K562 (cell line): Measurements from ENCODE around the gene PHKA1. TPM values are rescaled to one million over a fixed set of nuclear protein-coding genes. Genes with fewer than 3 reads are reported as not detected.
"Not testable (repeated sequence)": the region's sequence is repeated elsewhere in the genome, so short reads cannot be mapped to it uniquely, and the experiment has no call there.

Experiments used
- ATAC-seq: fragments of 200-7000 bp; cut with Tn5 transposase; 3 replicates; pipeline ENCODE4 v1.9.1; 2020; ENCODE audit warnings: moderate library complexity
- Bru-seq: library from RNA; stranded (reverse); fragments of 400-500 nt; gene quantifications from one replicate; lab custom pipeline; 2021; lab: Mats Ljungman, UMichigan
- BruChase-seq, 2 experiments: library from RNA; stranded (reverse); fragments of 400-500 nt; gene quantifications; one replicate each; lab custom pipeline; 2021; lab: Mats Ljungman, UMichigan
- BruUV-seq: library from RNA; stranded (reverse); fragments of 400-500 nt; replicated peaks from 2 replicates; lab custom pipeline; 2021; lab: Mats Ljungman, UMichigan
- CTCF ChIA-PET: fragments of 300-600 bp; formaldehyde crosslinking; extraction: SDS; loops from one replicate; lab custom pipeline; 2021; ENCODE audit warnings: low intra/inter-chr PET ratio; lab: Yijun Ruan, JAX
- POLR2A ChIA-PET: fragments of 300-600, 350-650 bp; sonication (Branson Sonifier 250); formaldehyde crosslinking; extraction: SDS; loops from one replicate; lab custom pipeline; 2021; ENCODE audit warnings: antibody characterized with exemption, inconsistent platforms; lab: Yijun Ruan, JAX
- DNase-seq, 4 experiments: peaks; one replicate each; pipeline versions ENCODE4 v3.0.0 to v3.0.0-alpha.2; 2011 to 2018; ENCODE audit warnings: low spot score in 3 of 4, mixed read lengths in 3 of 4; ENCODE audit errors: extremely low read depth in 1 of 4
- FAIRE-seq: peaks from 2 replicates; lab custom pipeline; 2011; peaks lifted over from hg19 to GRCh38; lab: Jason Lieb, UNC
- H2AFZ ChIP-seq: 2 replicates; pipeline ENCODE4 v1.6.0; 2011; ENCODE audit warnings: low read depth, low read length, control low read depth, inconsistent platforms
- H3K27ac ChIP-seq: fragments of 200-600 bp; 3 replicates; pipeline ENCODE4 v1.8.0; 2011; ENCODE audit warnings: low read depth, mild to moderate bottlenecking, control low read depth, inconsistent platforms, low read length, moderate library complexity, mixed read lengths; ENCODE audit errors: extremely low read depth
- H3K27me3 ChIP-seq, 2 experiments: fragments of 300-600 bp in 1 of 2; 2 replicates in 1 of 2; 3 replicates in 1 of 2; pipeline versions ENCODE4 v1.6.0 to v1.8.0; 2011; ENCODE audit warnings: inconsistent platforms in 2 of 2, low read length in 2 of 2, mild to moderate bottlenecking in 1 of 2, mixed read lengths in 1 of 2, moderate library complexity in 1 of 2; ENCODE audit not compliant: control insufficient read depth in 2 of 2, insufficient read depth in 2 of 2
- H3K36me3 ChIP-seq: fragments of 300-600 bp; 3 replicates; pipeline ENCODE4 v1.8.0; 2011; ENCODE audit warnings: mild to moderate bottlenecking, low read length, inconsistent platforms; ENCODE audit not compliant: control insufficient read depth, insufficient read depth
- H3K4me1 ChIP-seq, 2 experiments: fragments of 200-600 bp in 1 of 2; replicated peaks in 1 of 2; 2 replicates in 1 of 2; 3 replicates in 1 of 2; pipeline versions ENCODE4 v1.5.1 to v1.8.0; 2011; ENCODE audit warnings: inconsistent platforms in 2 of 2, low read length in 2 of 2, mild to moderate bottlenecking in 1 of 2, mixed read lengths in 1 of 2, moderate library complexity in 1 of 2; ENCODE audit not compliant: control insufficient read depth in 2 of 2, insufficient read depth in 2 of 2
- H3K4me2 ChIP-seq: 2 replicates; pipeline ENCODE4 v1.6.1; 2011; ENCODE audit warnings: low read length, control low read depth, inconsistent platforms, mixed read lengths; ENCODE audit not compliant: insufficient read depth
- H3K4me3 ChIP-seq: fragments of 200-600 bp; sonication (generic), shearing (Covaris generic); 2 replicates; pipeline ENCODE4 v1.5.1; 2016; ENCODE audit warnings: control low read depth, inconsistent platforms
- H3K79me2 ChIP-seq: fragments of 200-600 bp; 3 replicates; pipeline ENCODE4 v1.8.0; 2011; ENCODE audit warnings: low read length, inconsistent platforms; ENCODE audit not compliant: control insufficient read depth, insufficient read depth
- H3K9ac ChIP-seq, 2 experiments: 2 replicates each; pipeline versions ENCODE4 v1.6.0 to v1.6.1; 2011; ENCODE audit warnings: low read depth in 2 of 2, low read length in 2 of 2, control low read depth in 1 of 2, inconsistent platforms in 1 of 2, mild to moderate bottlenecking in 1 of 2, mixed read lengths in 1 of 2; ENCODE audit not compliant: insufficient read depth in 1 of 2
- H3K9me1 ChIP-seq: one replicate; pipeline ENCODE4 v1.6.0; 2011; ENCODE audit warnings: inconsistent platforms, mild to moderate bottlenecking, low read length, moderate library complexity; ENCODE audit not compliant: control insufficient read depth, insufficient read depth
- H3K9me3 ChIP-seq: replicated peaks from 2 replicates; pipeline ENCODE4 v1.5.1; 2011; ENCODE audit warnings: low read depth, low read length, inconsistent platforms; ENCODE audit not compliant: control insufficient read depth, insufficient read depth
- H4K20me1 ChIP-seq: replicated peaks from 2 replicates; pipeline ENCODE4 v1.6.1; 2011; ENCODE audit warnings: low read length, inconsistent platforms, mixed read lengths; ENCODE audit not compliant: control insufficient read depth, insufficient read depth
- ATF1 ChIP-seq, 2 experiments: fragments of 450-650 bp in 1 of 2; IDR thresholded peaks; 2 replicates each; pipeline ENCODE4 v1.6.1; 2016; ENCODE audit warnings: missing compliant biosample characterization in 1 of 2, missing genetic modification characterization in 1 of 2
- DPF2 ChIP-seq: fragments of 450-650 bp; IDR thresholded peaks from 2 replicates; pipeline ENCODE4 v1.6.1; 2016
- GMEB1 ChIP-seq: fragments of 250-450 bp; sonication (Bioruptor Pico); IDR thresholded peaks from 2 replicates; pipeline ENCODE4 v1.4.0; 2020; ENCODE audit warnings: mild to moderate bottlenecking
- HNRNPLL ChIP-seq: fragments of 200-400 bp; formaldehyde crosslinking; IDR thresholded peaks from 2 replicates; pipeline ENCODE4 v1.6.1; 2017; ENCODE audit warnings: low read length, low read depth, mild to moderate bottlenecking; ENCODE audit not compliant: poor library complexity, severe bottlenecking
- L3MBTL2 ChIP-seq: fragments of 450-650 bp; IDR thresholded peaks from 2 replicates; pipeline ENCODE4 v1.6.1; 2016; ENCODE audit warnings: mild to moderate bottlenecking, moderate library complexity
- MYC ChIP-seq, 2 experiments: fragments of 250-450 bp in 1 of 2; sonication (Bioruptor Pico) in 1 of 2; IDR thresholded peaks; 2 replicates each; pipeline versions ENCODE4 v1.5.1 to v1.6.1; 2012 to 2021; ENCODE audit warnings: low read depth in 2 of 2, borderline replicate concordance in 1 of 2, improper control_type of control experiment in 1 of 2, low read length in 1 of 2, mild to moderate bottlenecking in 1 of 2, moderate library complexity in 1 of 2
- NCOR1 ChIP-seq: fragments of 450-650 bp; IDR thresholded peaks from 2 replicates; pipeline ENCODE4 v1.6.1; 2016; ENCODE audit warnings: mild to moderate bottlenecking, moderate library complexity
- POLR2A ChIP-seq: fragments of 450-650 bp; conservative IDR thresholded peaks from 2 replicates; pipeline ENCODE4 v1.6.1; 2016
- RBFOX2 ChIP-seq: fragments of 200-400 bp; formaldehyde crosslinking; IDR thresholded peaks from 2 replicates; pipeline ENCODE4 v1.6.1; 2017; ENCODE audit warnings: low read depth, mild to moderate bottlenecking, low read length, moderate library complexity
- TFAP4 ChIP-seq: sonication (generic); formaldehyde crosslinking; IDR thresholded peaks from 2 replicates; pipeline ENCODE4 v1.8.0; 2022; ENCODE audit warnings: missing genetic modification reagents, mild to moderate bottlenecking, moderate library complexity, borderline replicate concordance
- YY1 ChIP-seq, 3 experiments: IDR thresholded peaks; 2 replicates each; pipeline ENCODE4 v1.6.1; 2011; ENCODE audit warnings: low read length in 2 of 3, mild to moderate bottlenecking in 2 of 3, moderate library complexity in 2 of 3, borderline replicate concordance in 1 of 3, control low read depth in 1 of 3, low read depth in 1 of 3; ENCODE audit not compliant: insufficient read depth in 3 of 3, insufficient replicate concordance in 2 of 3, control insufficient read depth in 1 of 3, insufficient read length in 1 of 3; ENCODE audit errors: extremely low read depth in 1 of 3
- WGBS: fragments of 100-300 bp; shearing (Covaris generic); methylation state at CpG from one replicate; pipeline ENCODE4 v1.1.6; 2016; ENCODE audit warnings: low coverage, mixed read lengths; ENCODE audit not compliant: insufficient coverage; ENCODE audit errors: missing lambda C conversion rate; 5-methylcytosine and 5-hydroxymethylcytosine counted together
- in situ Hi-C: fragments of 300-500 bp; cut with MboI; formaldehyde crosslinking; loops from 4 replicates; pipeline ENCODE4 v1.15.0; 2018; ENCODE audit warnings: inconsistent platforms, mixed read lengths
- intact Hi-C: fragments of 100-400 bp; cut with micrococcal nuclease; formaldehyde crosslinking; loops from 2 replicates; pipeline ENCODE4 v1.14.2; 2022
- long read RNA-seq, 3 experiments: library from polyadenylated mRNA in 2 of 3; library from RNA in 1 of 3; unstranded in 2 of 3; stranded (forward) in 1 of 3; transcript quantifications; one replicate each; pipeline ENCODE4 v2.0.0, GENCODE V29; 2019 to 2022
- polyA minus RNA-seq, 3 experiments: library from RNA; depleted of rRNA, polyadenylated mRNA; stranded (reverse); fragments of >200 nt; gene quantifications; 2 replicates each; pipeline ENCODE4 v1.2.3, GENCODE V29; 2011
- polyA plus RNA-seq, 8 experiments: library from polyadenylated mRNA; depleted of rRNA in 4 of 8; stranded (reverse) in 5 of 8; unstranded in 3 of 8; fragments of >200 nt; fragmentation: Nextera tagmentation in 2 of 8; fragmentation: Illumina TruSeq in 1 of 8; extraction: Ambion mirVana in 2 of 8; extraction: Trizol in 1 of 8; gene quantifications; 2 replicates each; pipeline versions ENCODE4 v1.2.1 to v1.2.3, GENCODE V29; 2011 to 2014; ENCODE audit warnings: inconsistent platforms in 1 of 8, missing spikeins in 1 of 8
- total RNA-seq, 7 experiments: library from RNA; depleted of rRNA in 6 of 7; stranded (reverse); fragments of >200 nt in 6 of 7; fragmentation: Illumina TruSeq in 2 of 7; extraction: Trizol in 2 of 7; gene quantifications; 2 replicates each; pipeline versions ENCODE4 v1.2.1 to v1.2.3, GENCODE V29; 2011 to 2021; ENCODE audit warnings: low replicate concordance in 1 of 7

The PHKA1 gene
- 7.5 and 13.4 TPM in 2 replicates for total RNA-seq (2011; cell fraction: chromatin; rRNA removed; ENCODE audit: low replicate concordance)
- total RNA-seq (2011; cell fraction: nucleolus; rRNA removed), result 4.5 and 5.4 TPM in 2 replicates
- total RNA-seq (2011; cell fraction: nucleoplasm; rRNA removed), result 6.8 and 7.2 TPM in 2 replicates
- total RNA-seq (2014; rRNA removed), result 5.8 and 6.2 TPM in 2 replicates
- total RNA-seq (2014; rRNA removed; fragmentation: Illumina TruSeq; extraction: Trizol), result 6.8 and 7.3 TPM in 2 replicates
- total RNA-seq (2015; rRNA removed; fragmentation: Illumina TruSeq; extraction: Trizol), result 5.6 TPM in 2 replicates
- 7.4 and 8.0 TPM in 2 replicates for total RNA-seq (2021)
- polyA plus RNA-seq (2011; rRNA removed), result 6.8 and 9.6 TPM in 2 replicates
- 4.5 and 6.1 TPM in 2 replicates for polyA plus RNA-seq (2011; cell fraction: cytosol; rRNA removed)
- polyA plus RNA-seq (2011; cell fraction: nucleus; rRNA removed), result 15.7 and 16.1 TPM in 2 replicates
- polyA plus RNA-seq (2012), result 5.1 and 5.7 TPM in 2 replicates
- polyA plus RNA-seq (2014; fragmentation: Illumina TruSeq; extraction: Trizol), result 7.0 and 8.1 TPM in 2 replicates
- 1 to 10 TPM; 2.4 to 2.6 TPM for polyA plus RNA-seq (2014; fragmentation: Nextera tagmentation; extraction: Ambion mirVana)
- 5.1 and 5.8 TPM in 2 replicates for polyA plus RNA-seq (2014; rRNA removed)
- 12.8 and 16.6 TPM in 2 replicates for polyA minus RNA-seq (2011; rRNA and poly(A)+ RNA removed)
- polyA minus RNA-seq (2011; cell fraction: cytosol; rRNA and poly(A)+ RNA removed), result 4.7 and 4.9 TPM in 2 replicates
- polyA minus RNA-seq (2011; cell fraction: nucleus; rRNA and poly(A)+ RNA removed), result 6.3 and 9.1 TPM in 2 replicates
- Bru-seq, nascent RNA, result percentile 54 among the genes with signal in this experiment
- percentile 57 among the genes with signal in this experiment for BruChase-seq, experiment 1, labeled RNA remaining after a 2-hour chase
- BruChase-seq, experiment 2, labeled RNA remaining after a 6-hour chase, result percentile 58 among the genes with signal in this experiment
- long read RNA-seq, experiment 1, full-length matches to known transcripts, result 11 of 31 reads
- long read RNA-seq, experiment 1, partial matches to known transcripts, result 9 of 31 reads
- long read RNA-seq, experiment 1, other reads (novel, unspliced or antisense), result 11 of 31 reads
- long read RNA-seq, experiment 2, full-length matches to known transcripts, result 3 of 10 reads
- long read RNA-seq, experiment 2, partial matches to known transcripts, result 0 of 10 reads
- long read RNA-seq, experiment 2, other reads (novel, unspliced or antisense), result 7 of 10 reads
- long read RNA-seq, experiment 3, full-length matches to known transcripts, result 2 of 3 reads
- long read RNA-seq, experiment 3, partial matches to known transcripts, result 1 of 3 reads
- long read RNA-seq, experiment 3, other reads (novel, unspliced or antisense), result 0 of 3 reads

- H3K36me3 ChIP-seq; H3K9me3 ChIP-seq; BruUV-seq; H4K20me1 ChIP-seq; H3K9me1 ChIP-seq; intact Hi-C loops; H3K79me2 ChIP-seq; H3K27me3 ChIP-seq; CTCF ChIA-PET; in situ Hi-C loops; H3K4me1 ChIP-seq; TF ChIP-seq MYC (CRISPR knock-in tag; IDR thresholded peaks at IDR 0.05; ENCODE audit: borderline replicate concordance, low read depth); ATF1 (CRISPR knock-in tag; IDR thresholded peaks at IDR 0.05): not testable (repeated sequence)
- Histone ChIP-seq H2AFZ (peak within 1 kb of the TSS; percentile 87), H3K4me3 (peak within 1 kb of the TSS; percentile 38), H3K4me2 (peak within 1 kb of the TSS; percentile 71), H3K27ac (peak within 1 kb of the TSS; percentile 76), H3K9ac (peak within 1 kb of the TSS; percentile 61 to 77)
- DNase-seq, result peak; percentile 25 to 57 (median 36)
- WGBS, result 28% methylated on average over 30 of the region's 80 CpGs
- POLR2A ChIA-PET, result interaction anchor here (0.6 to 0.7 kb wide), 2 partner anchors 413 to 474 kb away, joined by 3 read pairs; no protein-coding TSS in a partner anchor
- peak; percentile 86 for ATAC-seq
- peak; percentile 48 for FAIRE-seq
- TF ChIP-seq YY1 (IDR thresholded peaks at IDR 0.05; ENCODE audit: borderline replicate concordance in 1 of 3, control insufficient read depth in 1 of 3, extremely low read depth in 1 of 3, insufficient read depth in 3 of 3, insufficient read length in 1 of 3, insufficient replicate concordance in 2 of 3, low read depth in 1 of 3, low read length in 2 of 3), result peak in 1 of 3 experiments; percentile 10
- TF ChIP-seq GMEB1 (CRISPR knock-in tag), result peak; percentile 33; the same call in 1 of the 2 replicates
- TF ChIP-seq MYC (IDR thresholded peaks at IDR 0.05; ENCODE audit: low read depth, low read length), result peak; percentile 48; the same call in 1 of the 2 replicates
- TF ChIP-seq DPF2, result 0 out of 2 replicates have a peak, but pooled peaks have one; percentile 22
- peak; percentile 73 for TF ChIP-seq NCOR1
- peak; percentile 18; the same call in 1 of the 2 replicates for TF ChIP-seq TFAP4 (CRISPR knock-in tag)
- peak; percentile 52 for TF ChIP-seq HNRNPLL
- TF ChIP-seq ATF1 (tag; IDR thresholded peaks at IDR 0.05), result peak; percentile 45; the same call in 1 of the 2 replicates
- TF ChIP-seq RBFOX2, result peak; percentile 85
- TF ChIP-seq L3MBTL2, result peak; percentile 30; the same call in 1 of the 2 replicates
- peak; percentile 60; the same call in 1 of the 2 replicates for TF ChIP-seq POLR2A
Measured at GRCh38 chrX:72713599-72714477, at the start of gene PHKA1. TSS of gene PHKA1 (minus strand) at chrX:72714306. CDS start at chrX:72713880, 426 bp downstream.
